H9 (cell line): ENCODE results near the gene TMEM178B. TPM values are rescaled to one million over a fixed set of nuclear protein-coding genes. Genes with fewer than 3 reads are reported as not detected.

Experiments used
- DNase-seq: peaks from one replicate; pipeline ENCODE4 v3.0.0-alpha.2; 2017
- H2AFZ ChIP-seq: one replicate; pipeline ENCODE4 v1.6.1; 2013; ENCODE audit warnings: mild to moderate bottlenecking, low read length, control low read depth, moderate library complexity
- H2AK5ac ChIP-seq: 2 replicates; pipeline ENCODE4 v1.6.1; 2013; ENCODE audit warnings: low read length, control low read depth, mixed read lengths; ENCODE audit not compliant: insufficient read length
- H2BK120ac ChIP-seq: one replicate; pipeline ENCODE4 v1.6.1; 2013; ENCODE audit warnings: low read depth, mild to moderate bottlenecking, low read length, control low read depth, inconsistent platforms; ENCODE audit not compliant: poor library complexity, severe bottlenecking
- H2BK12ac ChIP-seq: 2 replicates; pipeline ENCODE4 v1.6.1; 2013; ENCODE audit warnings: low read length, control low read depth, mixed read lengths, low read depth; ENCODE audit not compliant: insufficient read length
- H2BK15ac ChIP-seq: 2 replicates; pipeline ENCODE4 v1.6.1; 2013; ENCODE audit warnings: low read depth, low read length, control low read depth
- H2BK20ac ChIP-seq: one replicate; pipeline ENCODE4 v1.6.1; 2013; ENCODE audit warnings: low read depth, mild to moderate bottlenecking, low read length, control low read depth, inconsistent platforms; ENCODE audit not compliant: poor library complexity, severe bottlenecking
- H2BK5ac ChIP-seq: 2 replicates; pipeline ENCODE4 v1.6.1; 2013; ENCODE audit warnings: low read length, control low read depth, mixed read lengths; ENCODE audit not compliant: insufficient read length
- H3K14ac ChIP-seq: 2 replicates; pipeline ENCODE4 v1.6.1; 2013; ENCODE audit warnings: low read length, control low read depth; ENCODE audit not compliant: insufficient read depth
- H3K18ac ChIP-seq: 2 replicates; pipeline ENCODE4 v1.6.1; 2013; ENCODE audit warnings: low read depth, mild to moderate bottlenecking, mixed read lengths, low read length, control low read depth; ENCODE audit not compliant: insufficient read length
- H3K23ac ChIP-seq: 2 replicates; pipeline ENCODE4 v1.6.1; 2013; ENCODE audit warnings: low read length, control low read depth, mixed read lengths, low read depth; ENCODE audit not compliant: insufficient read length
- H3K23me2 ChIP-seq: 2 replicates; pipeline ENCODE4 v1.6.1; 2013; ENCODE audit warnings: low read depth, mild to moderate bottlenecking, mixed read lengths, low read length, control low read depth; ENCODE audit not compliant: insufficient read length, poor library complexity, severe bottlenecking
- H3K27ac ChIP-seq: 2 replicates; pipeline ENCODE4 v1.5.1; 2013; ENCODE audit warnings: low read length, control low read depth, mixed read lengths, low read depth; ENCODE audit not compliant: insufficient read length
- H3K27me3 ChIP-seq: 2 replicates; pipeline ENCODE4 v1.6.1; 2013; ENCODE audit warnings: low read length, control low read depth, inconsistent platforms; ENCODE audit not compliant: insufficient read depth
- H3K4ac ChIP-seq: 2 replicates; pipeline ENCODE4 v1.6.1; 2013; ENCODE audit warnings: low read depth, mild to moderate bottlenecking, control low read depth, inconsistent platforms, low read length, moderate library complexity
- H3K4me1 ChIP-seq: 2 replicates; pipeline ENCODE4 v1.6.1; 2013; ENCODE audit warnings: low read length, control low read depth, inconsistent platforms; ENCODE audit not compliant: insufficient read depth
- H3K4me2 ChIP-seq: 2 replicates; pipeline ENCODE4 v1.6.1; 2013; ENCODE audit warnings: low read length, control low read depth, mixed read lengths; ENCODE audit not compliant: insufficient read length, insufficient read depth
- H3K56ac ChIP-seq: 2 replicates; pipeline ENCODE4 v1.6.1; 2013; ENCODE audit warnings: low read depth, mild to moderate bottlenecking, mixed read lengths, low read length, control low read depth; ENCODE audit not compliant: insufficient read length
- H3K79me1 ChIP-seq: 2 replicates; pipeline ENCODE4 v1.6.1; 2013; ENCODE audit warnings: low read depth, mild to moderate bottlenecking, moderate library complexity, low read length, control low read depth, inconsistent platforms; ENCODE audit not compliant: insufficient read depth, poor library complexity, severe bottlenecking
- H3K79me2 ChIP-seq: 2 replicates; pipeline ENCODE4 v1.6.1; 2013; ENCODE audit warnings: low read length, control low read depth, inconsistent platforms; ENCODE audit not compliant: insufficient read depth
- H3K9ac ChIP-seq: 2 replicates; pipeline ENCODE4 v1.6.1; 2013; ENCODE audit warnings: low read length, control low read depth, mixed read lengths; ENCODE audit not compliant: insufficient read length; ENCODE audit errors: extremely low read depth
- H3K9me3 ChIP-seq: one replicate; pipeline ENCODE4 v1.6.1; 2013; ENCODE audit warnings: low read depth, low read length, inconsistent platforms; ENCODE audit not compliant: control insufficient read depth
- H3T11ph ChIP-seq: one replicate; pipeline ENCODE4 v1.6.1; 2013; ENCODE audit warnings: mild to moderate bottlenecking, low read length, control low read depth, inconsistent platforms
- H4K20me1 ChIP-seq: one replicate; pipeline ENCODE4 v1.6.1; 2013; ENCODE audit not compliant: control insufficient read depth, insufficient read length, insufficient read depth
- H4K5ac ChIP-seq: 2 replicates; pipeline ENCODE4 v1.6.1; 2013; ENCODE audit warnings: low read depth, mild to moderate bottlenecking, mixed read lengths, low read length, control low read depth; ENCODE audit not compliant: insufficient read length
- H4K8ac ChIP-seq: replicated peaks from 2 replicates; pipeline ENCODE4 v1.6.1; 2013; ENCODE audit warnings: low read length, control low read depth, mixed read lengths, low read depth; ENCODE audit not compliant: insufficient read length
- H4K91ac ChIP-seq: 2 replicates; pipeline ENCODE4 v1.6.1; 2013; ENCODE audit warnings: low read depth, mild to moderate bottlenecking, moderate library complexity, mixed read lengths, low read length, control low read depth; ENCODE audit not compliant: insufficient read length
- H3K27ac Mint-ChIP-seq, 3 experiments: 2 replicates in 2 of 3; 3 replicates in 1 of 3; pipeline ENCODE4 v1.8.0; 2020 to 2021; ENCODE audit warnings: mixed read lengths in 3 of 3, mild to moderate bottlenecking in 1 of 3, moderate library complexity in 1 of 3
- H3K27me3 Mint-ChIP-seq: 2 replicates; pipeline ENCODE4 v1.8.0; 2021; ENCODE audit warnings: low read depth, mild to moderate bottlenecking, moderate library complexity, mixed read lengths
- H3K36me3 Mint-ChIP-seq, 3 experiments: 2 replicates in 2 of 3; 3 replicates in 1 of 3; pipeline ENCODE4 v1.8.0; 2020 to 2021; ENCODE audit warnings: low read depth in 3 of 3, mixed read lengths in 3 of 3; ENCODE audit not compliant: insufficient read depth in 1 of 3
- H3K4me1 Mint-ChIP-seq, 2 experiments: 2 replicates each; pipeline ENCODE4 v1.8.0; 2020; ENCODE audit warnings: mixed read lengths in 2 of 2
- H3K4me3 Mint-ChIP-seq, 2 experiments: 2 replicates in 1 of 2; 3 replicates in 1 of 2; pipeline ENCODE4 v1.8.0; 2020 to 2021; ENCODE audit warnings: mild to moderate bottlenecking in 2 of 2, mixed read lengths in 2 of 2, moderate library complexity in 1 of 2
- H3K9me3 Mint-ChIP-seq, 2 experiments: 2 replicates in 1 of 2; 3 replicates in 1 of 2; pipeline ENCODE4 v1.8.0; 2020; ENCODE audit warnings: mild to moderate bottlenecking in 2 of 2, mixed read lengths in 2 of 2, moderate library complexity in 1 of 2
- CTCF ChIP-seq: fragments of 200-600 bp; sonication (generic); conservative IDR thresholded peaks from 3 replicates; pipeline ENCODE4 v1.8.0; 2021; ENCODE audit warnings: antibody characterized with exemption, mild to moderate bottlenecking
- WGBS: extraction: QIAGEN DNeasy Blood & Tissue Kit; methylation state at CpG from one replicate; pipeline ENCODE4 v1.1.7; 2013; ENCODE audit warnings: missing lambda C conversion rate, low lambda C conversion rate, mixed read lengths; ENCODE audit not compliant: insufficient read length; ENCODE audit errors: extremely low coverage; 5-methylcytosine and 5-hydroxymethylcytosine counted together
- total RNA-seq: library from RNA; stranded (reverse); gene quantifications from 2 replicates; pipeline ENCODE4 v1.2.1, GENCODE V29; 2021

TMEM178B gene
- total RNA-seq, 1 experiment from 2014 or later, result 11.3 TPM

GRCh38 chr7:141157138-141157765, 83.4 kb downstream of the TMEM178B start:
- H3K9me3 Mint-ChIP-seq, result no peaks in the 10 kb centered on the region
- no peaks in the 10 kb centered on the region for H3K9me3 ChIP-seq
- no peak overlapping the region for H2BK20ac ChIP-seq
- H3K79me1 ChIP-seq, result peaks cover 2% of the 10 kb centered on the region
- no peak overlapping the region for H4K8ac ChIP-seq
- no peak overlapping the region for H3K4ac ChIP-seq
- H3K27me3 Mint-ChIP-seq, result no peaks in the 10 kb centered on the region; the same call in 1 of the 2 replicates
- H2BK12ac ChIP-seq, result no peak overlapping the region
- no peak overlapping the region for H3K4me3 Mint-ChIP-seq
- H2AK5ac ChIP-seq, result no peak overlapping the region
- H3K23ac ChIP-seq, result no peak overlapping the region
- H4K20me1 ChIP-seq, result no peaks in the 10 kb centered on the region
- no peaks in the 10 kb centered on the region for H3K79me2 ChIP-seq
- H2BK15ac ChIP-seq, result no peak overlapping the region
- no peaks in the 10 kb centered on the region for H3K27me3 ChIP-seq
- H3K4me1 ChIP-seq, result no peaks in the 10 kb centered on the region
- H3K23me2 ChIP-seq, result no peaks in the 10 kb centered on the region
- no peak overlapping the region for H3K18ac ChIP-seq
- no peak overlapping the region for H3T11ph ChIP-seq
- no peak overlapping the region for H3K4me2 ChIP-seq
- H3K27ac Mint-ChIP-seq, result no peak overlapping the region; a peak in 1 of 7 replicates
- no peak overlapping the region for H3K27ac ChIP-seq
- H3K9ac ChIP-seq, result no peak overlapping the region
- H3K14ac ChIP-seq, result no peak overlapping the region
- no peak overlapping the region for H2AFZ ChIP-seq
- H4K91ac ChIP-seq, result no peak overlapping the region
- H2BK5ac ChIP-seq, result no peak overlapping the region
- WGBS, result no CpG with 5 or more reads among the region's 16 CpGs
- H3K56ac ChIP-seq, result no peak overlapping the region
- peaks cover 6 to 7% of the 10 kb centered on the region in 2 experiments; a peak in 3 of 4 replicates for H3K4me1 Mint-ChIP-seq
- H2BK120ac ChIP-seq, result no peak overlapping the region
- no peaks in the 10 kb centered on the region; a peak in 1 of 7 replicates for H3K36me3 Mint-ChIP-seq
- DNase-seq, result no peak
- no peak for TF ChIP-seq CTCF
- H4K5ac ChIP-seq, result no peak overlapping the region
